ENCODE data around the gene SURF4.

Gene SURF4

GRCh38 chr9:133355881-133356357, 19.9 kb downstream of the SURF4 start:
- Mint-ChIP-seq H3K9me3 (ENCODE audit: low read depth) (no peaks in the 10 kb centered on the region), H3K36me3 (no peaks in the 10 kb centered on the region), H3K27me3 (no peaks in the 10 kb centered on the region), H3K4me1 (ENCODE audit: low read depth) (peaks cover 45% of the 10 kb centered on the region), H3K27ac (peak overlapping the region; percentile 82), H3K4me3 (peak overlapping the region; percentile 90)

DNA sequence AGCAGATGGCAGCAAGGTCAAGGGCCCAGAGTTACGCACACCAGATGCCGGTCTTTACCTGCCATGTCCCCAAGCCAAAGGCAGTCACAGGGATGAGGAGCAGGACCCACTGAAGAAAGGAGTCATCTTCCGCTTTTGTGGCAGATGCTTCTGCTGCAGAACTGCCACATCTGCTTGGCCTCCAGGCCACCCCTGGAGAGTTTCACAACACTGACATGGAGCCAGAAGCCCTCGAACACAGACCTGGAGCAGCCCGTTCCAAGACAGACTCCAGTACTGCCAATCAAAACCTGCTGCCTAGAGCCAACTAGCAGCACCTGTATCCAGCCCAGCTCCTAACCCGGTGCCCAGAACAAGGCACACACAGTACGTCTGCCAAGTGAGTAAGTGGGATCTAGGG, 21.1 kb downstream of the SURF4 start:
- H3K4me3 Mint-ChIP-seq = peak overlapping the region; percentile 90
- H3K27me3 Mint-ChIP-seq = no peaks in the 10 kb centered on the region
- peak overlapping the region; percentile 46 for H3K27ac Mint-ChIP-seq
- H3K9me3 Mint-ChIP-seq (ENCODE audit: low read depth) = no peaks in the 10 kb centered on the region
- H3K4me1 Mint-ChIP-seq (ENCODE audit: low read depth) = peaks cover 50% of the 10 kb centered on the region
- H3K36me3 Mint-ChIP-seq = peaks cover 3% of the 10 kb centered on the region

DNA sequence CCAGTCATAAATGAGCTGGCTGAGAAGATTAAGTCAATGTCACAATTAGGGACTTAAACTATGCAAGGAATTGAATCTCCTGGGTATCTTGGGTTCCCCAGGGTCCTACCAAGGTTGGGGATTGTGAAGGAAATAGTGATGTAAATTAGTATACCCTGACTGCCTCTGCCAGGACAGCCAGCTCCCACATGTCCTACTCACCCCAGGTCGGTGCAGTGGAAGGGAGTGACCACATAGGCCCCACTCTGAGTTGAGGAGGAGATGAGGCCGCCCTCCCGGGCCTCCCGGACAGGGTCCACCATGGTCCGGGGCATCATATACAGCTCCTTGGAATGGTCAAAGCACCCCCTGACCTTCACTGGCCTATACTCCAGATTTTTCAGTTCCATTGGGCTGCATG, 22.3 kb downstream of the SURF4 start:
- H3K27me3 Mint-ChIP-seq = no peaks in the 10 kb centered on the region
- peak overlapping the region; percentile 83 for H3K27ac Mint-ChIP-seq
- H3K4me1 Mint-ChIP-seq (ENCODE audit: low read depth) = peaks cover 48% of the 10 kb centered on the region
- peak overlapping the region; percentile 38 for H3K4me3 Mint-ChIP-seq
- peaks cover 10% of the 10 kb centered on the region for H3K36me3 Mint-ChIP-seq
- no peaks in the 10 kb centered on the region for H3K9me3 Mint-ChIP-seq (ENCODE audit: low read depth)

- H3K36me3 Mint-ChIP-seq = peaks cover 10% of the 10 kb centered on the region
- no peaks in the 10 kb centered on the region for H3K9me3 Mint-ChIP-seq (ENCODE audit: low read depth)
- no peaks in the 10 kb centered on the region for H3K27me3 Mint-ChIP-seq
- peak overlapping the region; percentile 83 for H3K27ac Mint-ChIP-seq
- peaks cover 42% of the 10 kb centered on the region for H3K4me1 Mint-ChIP-seq (ENCODE audit: low read depth)
- no peak overlapping the region for H3K4me3 Mint-ChIP-seq
These were observed 23.1 kb downstream of the SURF4 start for GRCh38 chr9:133352635-133353340.

DNA sequence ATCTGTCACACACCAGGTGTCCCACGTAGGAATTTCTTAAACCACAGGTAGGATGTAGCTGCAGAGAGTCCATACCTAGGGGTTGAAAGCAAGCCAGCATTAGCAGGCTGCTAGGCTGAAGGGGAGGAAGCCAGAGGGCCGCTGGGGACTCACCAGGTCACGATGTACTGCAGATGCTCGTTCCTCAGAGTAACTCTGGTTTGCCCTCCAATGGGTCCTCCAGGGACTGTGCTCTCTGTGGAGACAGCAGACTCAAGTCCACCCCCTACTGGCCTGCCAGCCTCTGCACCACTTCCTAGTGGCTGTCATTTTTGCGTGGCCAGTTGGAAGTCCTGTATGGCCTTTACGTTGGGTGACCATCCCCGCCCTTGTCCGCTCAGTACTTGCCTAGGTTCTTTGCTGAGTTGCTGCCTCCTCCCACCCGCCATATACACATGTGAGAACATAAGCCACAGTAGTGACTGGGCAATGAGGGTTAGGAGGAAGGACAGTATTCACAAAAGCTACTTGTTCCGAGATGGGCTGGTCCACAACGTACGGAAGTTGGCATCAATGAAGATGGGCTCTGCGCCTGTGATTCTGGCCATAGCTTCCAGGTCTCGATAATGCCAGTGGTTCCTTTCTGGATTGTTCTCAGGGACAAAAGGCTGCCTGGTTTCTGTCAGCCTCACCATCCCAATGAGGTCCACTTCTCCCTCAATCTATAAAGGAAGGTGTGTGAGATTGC, 23.8 kb downstream of the SURF4 start:
- no peaks in the 10 kb centered on the region for H3K27me3 Mint-ChIP-seq
- no peaks in the 10 kb centered on the region for H3K9me3 Mint-ChIP-seq (ENCODE audit: low read depth)
- H3K36me3 Mint-ChIP-seq = peaks cover 10% of the 10 kb centered on the region
- H3K4me3 Mint-ChIP-seq = peak overlapping the region; percentile 59
- H3K4me1 Mint-ChIP-seq (ENCODE audit: low read depth) = peaks cover 37% of the 10 kb centered on the region
- H3K27ac Mint-ChIP-seq = peak overlapping the region; percentile 76

- Mint-ChIP-seq H3K4me1 (ENCODE audit: low read depth) (peaks cover 42% of the 10 kb centered on the region), H3K27me3 (no peaks in the 10 kb centered on the region), H3K9me3 (ENCODE audit: low read depth) (no peaks in the 10 kb centered on the region), H3K4me3 (peak overlapping the region; percentile 68), H3K36me3 (peaks cover 10% of the 10 kb centered on the region), H3K27ac (peak overlapping the region; percentile 76)
These were observed 24.3 kb downstream of the SURF4 start for GRCh38 chr9:133351526-133351907.

- Mint-ChIP-seq H3K36me3 (peaks cover 10% of the 10 kb centered on the region), H3K9me3 (ENCODE audit: low read depth) (no peaks in the 10 kb centered on the region), H3K27me3 (no peaks in the 10 kb centered on the region), H3K4me3 (peak overlapping the region; percentile 99), H3K27ac (peak overlapping the region; percentile 84), H3K4me1 (ENCODE audit: low read depth) (peaks cover 48% of the 10 kb centered on the region)
These were observed 25.8 kb downstream of the SURF4 start for GRCh38 chr9:133349965-133350616.

GRCh38 chr9:133348718-133349573, 26.9 kb downstream of the SURF4 start:
- Mint-ChIP-seq H3K4me1 (ENCODE audit: low read depth) (peaks cover 41% of the 10 kb centered on the region), H3K27ac (peak overlapping the region; percentile 99), H3K9me3 (ENCODE audit: low read depth) (no peaks in the 10 kb centered on the region), H3K4me3 (peak overlapping the region; percentile 99), H3K27me3 (no peaks in the 10 kb centered on the region), H3K36me3 (peaks cover 10% of the 10 kb centered on the region)

- Mint-ChIP-seq H3K27me3 (no peaks in the 10 kb centered on the region), H3K36me3 (peaks cover 10% of the 10 kb centered on the region), H3K4me1 (ENCODE audit: low read depth) (peaks cover 39% of the 10 kb centered on the region), H3K9me3 (ENCODE audit: low read depth) (no peaks in the 10 kb centered on the region), H3K4me3 (peak within 1 kb of the TSS; percentile 99), H3K27ac (peak within 1 kb of the TSS; percentile 99)
These were observed 27.7 kb downstream of the SURF4 start, which contains the start of the genes MED22 and RPL7A for GRCh38 chr9:133347985-133348717. MED22 (minus strand) TSS chr9:133348131; CDS start chr9:133346662, 1,469 bp downstream. RPL7A (plus strand) TSS chr9:133348218; CDS start chr9:133348244, 26 bp downstream.

DNA sequence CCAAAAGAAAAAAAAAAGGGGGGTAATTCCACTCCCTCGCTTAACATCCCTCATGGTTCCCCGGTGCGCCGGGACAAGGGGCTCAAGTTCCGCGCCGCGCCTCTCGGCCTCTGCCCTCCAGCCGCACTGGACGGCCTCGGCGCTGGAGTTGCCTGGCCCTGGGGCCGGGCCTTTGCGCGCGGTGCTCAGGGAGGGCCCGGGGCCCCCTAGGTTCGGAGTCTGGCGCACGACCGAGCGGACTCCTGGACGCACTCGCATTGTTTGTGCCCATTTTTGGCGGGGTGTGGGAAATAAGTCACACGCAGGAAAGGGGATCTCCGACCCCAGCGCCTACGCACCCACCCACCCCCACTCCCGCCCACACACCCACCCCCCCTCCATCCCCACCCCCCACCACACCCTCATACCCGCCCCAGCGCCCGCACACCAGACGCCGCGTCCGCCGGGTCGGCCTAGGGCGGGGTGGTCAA, 28.3 kb downstream of the SURF4 start:
- Mint-ChIP-seq H3K9me3 (ENCODE audit: low read depth) (no peaks in the 10 kb centered on the region), H3K27me3 (no peaks in the 10 kb centered on the region), H3K27ac (peak overlapping the region; percentile 99), H3K4me1 (ENCODE audit: low read depth) (peaks cover 36% of the 10 kb centered on the region), H3K36me3 (peaks cover 10% of the 10 kb centered on the region), H3K4me3 (peak overlapping the region; percentile 99)

- Mint-ChIP-seq H3K4me1 (ENCODE audit: low read depth) (peaks cover 31% of the 10 kb centered on the region), H3K9me3 (ENCODE audit: low read depth) (no peaks in the 10 kb centered on the region), H3K27me3 (no peaks in the 10 kb centered on the region), H3K36me3 (peaks cover 10% of the 10 kb centered on the region), H3K4me3 (peak overlapping the region; percentile 97), H3K27ac (peak overlapping the region; percentile 83)
These were observed 29.7 kb downstream of the SURF4 start for GRCh38 chr9:133346021-133346785.

- Mint-ChIP-seq H3K9me3 (ENCODE audit: low read depth) (no peaks in the 10 kb centered on the region), H3K27me3 (no peaks in the 10 kb centered on the region), H3K4me1 (ENCODE audit: low read depth) (peaks cover 34% of the 10 kb centered on the region), H3K36me3 (peaks cover 10% of the 10 kb centered on the region), H3K4me3 (peak overlapping the region; percentile 97), H3K27ac (no peak overlapping the region)
These were observed 30.3 kb downstream of the SURF4 start for GRCh38 chr9:133345596-133345995.

- peaks cover 34% of the 10 kb centered on the region for H3K4me1 Mint-ChIP-seq (ENCODE audit: low read depth)
- peaks cover 7% of the 10 kb centered on the region for H3K36me3 Mint-ChIP-seq
- no peak overlapping the region for H3K27ac Mint-ChIP-seq
These were observed 30.9 kb downstream of the SURF4 start for GRCh38 chr9:133344979-133345378.

More at GRCh38 chr9:133344979-133345378, 30.9 kb downstream of the SURF4 start:
- Mint-ChIP-seq H3K9me3 (ENCODE audit: low read depth) (no peaks in the 10 kb centered on the region), H3K27me3 (no peaks in the 10 kb centered on the region), H3K4me3 (no peak overlapping the region)

Data from activated naive CD8-positive, alpha-beta T cell (primary cell).